Heart left ventricle (tissue), 13 donors: ENCODE data around the gene CLEC4E.
"Not testable (repeated sequence)": the region's sequence is repeated elsewhere in the genome, so short reads cannot be mapped to it uniquely, and the experiment has no call there.

Source experiments
- POLR2A ChIP-seq, 2 donors: fragments of 450-650 bp; IDR thresholded peaks; one replicate each; pipeline ENCODE4 v1.6.1; 2017; ENCODE audit warnings: antibody characterized with exemption in 2 of 2, mild to moderate bottlenecking in 2 of 2, moderate library complexity in 2 of 2
- TF ChIP-seq, protein P1 (sequence below), 12 donors: fragments of 200-600 bp; sonication (generic) in 4 of 12; IDR thresholded peaks; one replicate each; pipeline versions ENCODE4 v1.5.0 to v1.8.0; 2018 to 2022; ENCODE audit warnings: antibody characterized with exemption in 12 of 12, mild to moderate bottlenecking in 5 of 12
- donor health status: ischemic (EF 13 %, LVEDD 7.1; RV severe dilation, severe dysfunction).
- donor health status: DM: no; HTN: yes; CAD: no.
- donor health status: DM: no; HTN: no; CAD: no.
- donor health status: ischemic (EF 25% LVEDD 6.9; RV normal size, moderate dysfunction).
- donor health status: ischemic (EF 25% LVEDD 5.7; RV mildly dilated, moderate dysfunction).
- donor health status: ischemic (EF 35%, LVEDD 5.7; RV mildly dilated, moderate dysfunction).
- donor health status: nonischemic (EF 11% LVEDD 7.7; RV severe dilation, severe dysfunction).
- donor health status: DM: yes; HTN: yes; CAD: no.
- donor health status: PGD.
- donor health status: ischemic (EF 29% LVEDD 5.4; RV normal size, mild dysfunction).
- donor health status: nonischemic (EF 23%, LVEDD 6.1; RV moderate dilation, normal function).

DNA sequence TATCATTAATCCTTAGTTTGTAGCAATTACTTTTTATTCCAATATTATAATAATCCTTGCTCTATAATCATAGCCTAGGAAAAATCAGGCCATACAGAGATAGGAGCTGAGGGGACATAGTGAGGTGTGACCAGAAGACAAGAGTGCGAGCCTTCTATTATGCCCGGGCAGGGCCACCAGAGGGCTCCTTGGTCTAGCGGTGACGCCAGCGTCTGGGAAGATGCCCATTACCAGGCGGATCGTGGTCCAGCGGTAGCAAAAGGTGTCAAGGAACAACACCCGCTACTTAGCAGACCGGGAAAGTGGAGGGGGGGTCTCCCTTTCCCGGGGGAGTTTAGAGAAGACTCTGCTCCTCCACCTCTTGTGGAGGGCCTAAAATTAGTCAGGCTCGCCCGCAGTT, 43.8 kb upstream of the CLEC4E start:
- TF ChIP-seq, protein P1, sequence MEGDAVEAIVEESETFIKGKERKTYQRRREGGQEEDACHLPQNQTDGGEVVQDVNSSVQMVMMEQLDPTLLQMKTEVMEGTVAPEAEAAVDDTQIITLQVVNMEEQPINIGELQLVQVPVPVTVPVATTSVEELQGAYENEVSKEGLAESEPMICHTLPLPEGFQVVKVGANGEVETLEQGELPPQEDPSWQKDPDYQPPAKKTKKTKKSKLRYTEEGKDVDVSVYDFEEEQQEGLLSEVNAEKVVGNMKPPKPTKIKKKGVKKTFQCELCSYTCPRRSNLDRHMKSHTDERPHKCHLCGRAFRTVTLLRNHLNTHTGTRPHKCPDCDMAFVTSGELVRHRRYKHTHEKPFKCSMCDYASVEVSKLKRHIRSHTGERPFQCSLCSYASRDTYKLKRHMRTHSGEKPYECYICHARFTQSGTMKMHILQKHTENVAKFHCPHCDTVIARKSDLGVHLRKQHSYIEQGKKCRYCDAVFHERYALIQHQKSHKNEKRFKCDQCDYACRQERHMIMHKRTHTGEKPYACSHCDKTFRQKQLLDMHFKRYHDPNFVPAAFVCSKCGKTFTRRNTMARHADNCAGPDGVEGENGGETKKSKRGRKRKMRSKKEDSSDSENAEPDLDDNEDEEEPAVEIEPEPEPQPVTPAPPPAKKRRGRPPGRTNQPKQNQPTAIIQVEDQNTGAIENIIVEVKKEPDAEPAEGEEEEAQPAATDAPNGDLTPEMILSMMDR (IDR thresholded peaks at IDR 0.05), result not testable (repeated sequence)
- not testable (repeated sequence) for TF ChIP-seq POLR2A (IDR thresholded peaks at IDR 0.05)
